ENCODE results near the gene PRR33.

The PRR33 gene

GRCh38 chr11:1916132-1916985 lies 24.7 kb upstream of the PRR33 start:
- DNase-seq = no peak

GRCh38 chr11:1915795-1916131 lies 24.1 kb upstream of the PRR33 start:
- no peak for DNase-seq

DNA sequence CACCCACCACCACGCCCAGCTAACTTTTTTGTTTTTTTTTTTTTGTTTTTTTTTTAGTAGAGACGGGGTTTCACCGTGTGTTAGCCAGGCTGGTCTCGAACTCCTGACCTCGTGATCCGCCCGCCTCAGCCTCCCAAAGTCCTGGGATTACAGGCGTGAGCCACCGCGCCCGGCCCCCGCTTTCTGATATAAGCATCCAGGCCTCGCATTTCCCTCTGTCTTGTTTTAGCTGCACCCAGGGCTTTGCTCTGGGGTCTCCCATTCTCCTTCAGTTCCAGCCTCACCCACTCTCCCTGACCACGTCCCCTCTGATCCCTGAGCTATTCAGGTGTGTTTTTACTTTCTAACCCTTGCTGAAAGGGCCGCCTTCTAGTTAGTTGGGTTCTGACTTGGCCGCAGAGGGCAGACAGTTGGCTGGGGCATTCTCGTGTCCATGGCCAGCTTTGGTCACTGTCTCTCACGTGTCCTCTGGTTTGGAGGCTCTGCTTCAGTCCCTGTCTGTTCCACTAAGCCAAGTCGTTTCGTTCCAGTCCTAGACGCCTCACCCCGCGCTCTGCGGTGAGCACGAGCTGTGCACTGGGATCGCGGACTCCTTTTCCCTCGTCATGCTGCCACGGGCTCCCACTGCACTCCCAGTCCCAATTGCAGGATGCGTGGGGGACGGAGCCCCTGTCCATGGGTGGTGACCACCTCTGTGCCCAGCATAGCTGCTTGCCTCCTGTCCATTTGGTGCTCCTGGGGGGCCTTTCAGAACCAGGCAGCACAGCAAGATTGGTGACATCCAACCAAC lies 21.8 kb upstream of the PRR33 start:
- no peak for DNase-seq

- DNase-seq = no peak
These were observed 20.7 kb upstream of the PRR33 start for GRCh38 chr11:1912289-1912878.

- no peak for DNase-seq
These were observed 17.8 kb upstream of the PRR33 start for GRCh38 chr11:1909524-1909923.

GRCh38 chr11:1908618-1909017 lies 16.9 kb upstream of the PRR33 start:
- DNase-seq = no peak

DNA sequence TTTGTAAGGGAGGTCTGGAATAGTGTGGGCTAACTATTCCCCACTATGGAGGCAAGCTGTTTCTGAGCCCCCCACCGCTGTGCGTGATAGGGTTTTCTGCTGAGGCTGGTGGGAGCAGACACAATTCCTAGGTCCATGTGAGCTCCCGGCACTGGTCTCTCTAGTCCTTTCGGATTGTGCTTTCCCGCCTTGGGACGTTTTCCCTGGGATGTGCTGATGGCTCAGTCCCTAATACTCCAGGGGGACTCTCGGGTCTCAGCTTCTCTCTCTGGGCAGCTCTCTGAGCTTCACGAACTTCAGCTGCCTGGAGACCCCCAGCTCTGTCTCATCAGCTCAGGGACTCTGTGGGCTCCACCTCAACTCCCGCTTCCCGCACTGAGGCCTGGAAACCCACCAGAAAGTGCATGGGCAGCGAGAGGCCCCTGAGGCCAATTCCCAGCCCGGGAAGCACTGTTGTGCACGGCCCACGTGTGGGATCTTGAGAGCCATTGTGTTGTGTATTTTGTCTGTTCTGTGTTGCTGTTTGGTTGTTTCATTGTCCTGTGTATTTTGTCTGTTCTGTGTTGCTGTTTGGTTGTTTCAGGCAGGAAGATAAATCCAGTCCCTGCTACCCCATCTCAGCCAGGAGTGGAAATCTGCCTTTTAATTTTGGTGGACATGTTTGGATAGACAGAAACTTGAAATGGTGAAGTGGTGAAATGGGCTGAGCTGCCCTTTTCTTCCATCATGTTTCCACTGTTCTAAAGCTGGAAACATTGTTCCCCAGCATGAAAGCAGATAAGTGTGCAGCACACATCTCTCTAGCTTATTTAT lies 15.1 kb upstream of the PRR33 start:
- no peak for DNase-seq

- no peak for DNase-seq
These were observed 14.5 kb upstream of the PRR33 start for GRCh38 chr11:1906181-1906580.

DNA sequence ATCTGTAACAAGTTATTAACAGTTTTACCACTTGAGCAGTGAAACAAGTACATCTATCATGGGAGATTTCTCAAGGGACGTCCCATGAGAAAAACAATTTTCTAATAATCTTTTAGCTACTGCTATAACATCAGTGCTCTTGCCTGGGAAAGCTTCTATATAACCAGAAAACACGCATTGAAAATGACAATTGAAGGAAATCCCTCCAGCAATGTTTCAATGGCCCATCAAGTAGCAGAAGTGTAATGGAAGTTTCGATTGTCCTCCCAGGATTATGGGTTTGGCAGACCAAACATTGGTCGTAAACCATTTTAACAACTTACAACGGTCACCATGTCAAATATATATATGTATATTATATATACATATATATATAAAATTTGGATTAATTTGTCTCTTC lies 8.0 kb upstream of the PRR33 start:
- DNase-seq = no peak

- no peak for DNase-seq
These were observed 7.4 kb upstream of the PRR33 start for GRCh38 chr11:1899090-1899489.

DNA sequence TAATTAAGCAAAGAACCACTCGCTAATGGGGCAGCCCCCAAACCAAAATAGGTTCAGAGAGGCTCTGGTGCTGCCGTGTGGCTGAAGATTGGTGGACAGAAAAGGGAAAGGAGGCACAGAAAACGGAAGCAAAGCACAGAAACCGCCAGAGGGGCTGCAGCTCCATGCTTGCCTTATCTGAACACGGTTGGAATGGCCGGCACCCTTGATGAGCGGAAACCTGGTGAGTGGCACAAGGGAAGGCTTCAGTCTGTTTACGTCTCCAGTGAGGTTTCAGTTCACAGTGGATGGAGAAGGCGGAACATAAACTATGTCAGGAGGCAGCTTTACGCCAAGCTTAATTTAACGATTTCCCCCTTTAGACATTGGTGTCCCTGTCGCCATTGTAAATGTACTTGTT lies 5.2 kb upstream of the PRR33 start:
- no peak for DNase-seq

DNA sequence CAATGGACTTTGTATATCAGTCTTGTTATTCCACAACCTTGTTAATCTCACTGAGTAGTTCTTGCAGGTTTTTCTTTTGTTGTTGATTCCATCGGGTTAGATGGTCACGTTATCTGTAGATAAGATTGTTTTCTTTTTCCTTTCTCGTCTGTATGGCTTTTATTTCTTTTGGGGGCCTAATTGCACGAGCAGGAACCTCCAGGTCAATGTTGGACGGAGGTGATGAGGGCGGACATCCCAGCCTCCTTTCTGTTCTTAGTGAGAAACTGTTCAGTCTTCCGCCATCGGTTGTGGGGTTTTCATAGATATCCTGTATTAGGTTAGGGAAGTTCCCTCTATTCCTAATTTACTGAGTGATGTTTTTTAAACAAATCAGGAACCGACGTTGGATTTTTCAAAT lies 4.8 kb upstream of the PRR33 start:
- DNase-seq = no peak

DNA sequence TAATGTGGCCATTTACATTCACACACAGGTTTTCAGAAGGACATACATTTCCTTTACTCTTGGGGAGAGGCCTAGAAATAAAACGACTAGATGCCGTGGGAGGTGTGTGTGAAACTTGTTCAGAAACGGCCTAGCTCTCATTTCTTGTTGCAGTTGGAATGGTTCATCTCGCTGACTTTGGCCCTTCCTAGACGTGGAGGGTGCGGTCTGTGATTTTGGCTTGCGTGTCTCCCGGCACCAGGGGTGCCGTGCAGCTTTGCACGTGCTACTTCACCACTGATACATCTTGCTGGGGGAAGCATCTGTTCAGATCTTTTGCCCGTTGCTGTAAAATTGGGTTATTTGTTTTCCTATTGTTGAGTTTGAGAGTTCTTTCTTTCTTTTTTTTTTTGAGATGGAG lies 3.1 kb upstream of the PRR33 start:
- DNase-seq = no peak

GRCh38 chr11:1893581-1894359 lies 2.1 kb upstream of the PRR33 start:
- DNase-seq = no peak

DNA sequence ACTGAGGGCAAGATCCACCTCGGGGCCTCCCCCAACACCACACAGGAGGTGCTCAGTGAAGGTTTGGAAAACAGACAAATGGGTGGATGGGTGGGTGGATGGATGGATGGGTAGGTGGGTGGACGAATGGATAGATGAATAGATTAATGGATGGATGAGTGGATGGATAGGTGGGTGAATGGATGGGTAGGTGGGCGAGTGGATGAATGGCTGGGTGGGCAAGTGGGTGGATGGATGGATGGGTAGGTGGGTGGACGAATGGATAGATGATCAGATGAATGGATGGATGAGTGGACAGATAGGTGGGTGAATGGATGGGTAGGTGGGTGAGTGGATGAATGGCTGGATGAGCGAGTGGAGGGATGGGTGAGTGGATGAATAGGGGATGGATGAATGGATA lies 863 bp upstream of the PRR33 start:
- DNase-seq = no peak

DNA sequence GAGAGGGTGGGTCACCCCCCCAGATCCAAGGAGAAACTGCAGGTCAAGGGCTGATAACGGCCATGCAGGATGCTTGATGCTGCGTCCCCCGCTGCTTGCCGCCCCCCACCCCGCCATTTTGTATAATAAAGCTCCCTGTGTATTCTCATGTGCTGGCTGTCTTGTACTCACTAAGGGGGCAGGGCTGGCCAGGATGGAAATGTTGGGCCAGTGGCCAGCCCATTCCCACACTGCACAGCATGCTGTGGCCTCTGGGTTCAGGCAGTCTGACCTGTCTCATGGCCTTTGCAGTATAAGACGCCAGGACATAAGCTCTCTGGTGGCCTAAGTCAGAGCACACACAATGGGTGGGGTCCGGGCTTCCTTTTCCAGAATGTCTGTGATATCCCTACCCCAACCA lies 421 bp upstream of the PRR33 start:
- no peak for DNase-seq

GRCh38 chr11:1890856-1891830 lies 552 bp downstream of the PRR33 start:
- no peak for DNase-seq

- DNase-seq = no peak
These were observed 1.5 kb downstream of the PRR33 start for GRCh38 chr11:1889941-1890855.

- no peak for DNase-seq
These were observed 2.3 kb downstream of the PRR33 start for GRCh38 chr11:1889224-1889930.

All from cortex of kidney (tissue), 1 donor.